Astrocyte of the cerebellum (primary cell): ENCODE measurements around the gene COL4A2.
A peak's percentile ranks its signal among the peaks of the same experiment; 100 is the strongest.

Experiments used
- DNase-seq: peaks from one replicate; pipeline ENCODE4 v3.0.0-alpha.2; 2011; ENCODE audit warnings: low read depth
- H3K4me3 ChIP-seq: 2 replicates; pipeline ENCODE4 v1.5.1; 2011; ENCODE audit warnings: mild to moderate bottlenecking, low read depth, low read length, moderate library complexity
- CTCF ChIP-seq: IDR thresholded peaks from 2 replicates; pipeline ENCODE4 v1.5.1; 2012; ENCODE audit warnings: low read length, low read depth, moderate library complexity, mild to moderate bottlenecking; ENCODE audit errors: missing control alignments
- in situ Hi-C: cut with HindIII; loops from 2 replicates; pipeline ENCODE4 v1.10.0; 2017; ENCODE audit warnings: low sequenced_read_pairs

The COL4A2 gene

DNA sequence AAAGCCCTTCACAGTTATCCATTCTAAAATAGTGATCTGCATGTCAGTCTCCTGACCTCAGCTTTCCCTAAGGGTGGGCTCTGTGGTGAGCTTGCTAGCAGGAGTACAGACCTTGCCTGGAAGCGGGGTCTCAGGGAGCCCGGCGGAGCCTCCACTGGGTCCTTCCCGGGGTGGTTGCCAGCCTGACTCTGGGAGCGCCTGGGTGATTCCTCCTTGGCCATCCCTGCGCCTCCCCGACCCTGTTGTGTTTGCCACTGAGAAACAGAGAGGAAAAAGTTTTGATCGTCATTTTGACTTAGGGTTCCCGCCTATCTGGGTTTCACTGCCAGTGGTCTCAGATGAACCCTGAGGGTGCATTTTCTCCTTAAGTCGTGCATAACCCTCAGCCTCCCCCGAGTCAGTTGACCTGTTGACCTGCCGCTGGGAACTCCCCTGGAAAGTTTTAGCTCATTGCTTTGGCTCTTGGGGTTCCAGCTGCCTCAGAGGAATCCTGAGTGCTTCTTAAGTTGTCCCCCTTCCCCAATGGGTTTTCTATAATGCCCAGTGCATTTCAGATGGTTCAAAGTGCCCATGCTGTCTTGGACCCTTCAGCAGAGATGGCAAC, 136.6 kb downstream of the COL4A2 start:
- H3K4me3 ChIP-seq: no peak overlapping the region
- DNase-seq: no peak
- no peak for TF ChIP-seq CTCF
- in situ Hi-C loops: no loop called here

- TF ChIP-seq CTCF: peak; percentile 46
- in situ Hi-C loops: no loop called here
- no peak overlapping the region for H3K4me3 ChIP-seq
- no peak for DNase-seq
Observed at GRCh38 chr13:110444226-110444653, 137.2 kb downstream of the COL4A2 start.

GRCh38 chr13:110445183-110445582, 138.1 kb downstream of the COL4A2 start:
- in situ Hi-C loops: no loop called here
- DNase-seq: no peak
- H3K4me3 ChIP-seq: no peak overlapping the region
- TF ChIP-seq CTCF: no peak

DNA sequence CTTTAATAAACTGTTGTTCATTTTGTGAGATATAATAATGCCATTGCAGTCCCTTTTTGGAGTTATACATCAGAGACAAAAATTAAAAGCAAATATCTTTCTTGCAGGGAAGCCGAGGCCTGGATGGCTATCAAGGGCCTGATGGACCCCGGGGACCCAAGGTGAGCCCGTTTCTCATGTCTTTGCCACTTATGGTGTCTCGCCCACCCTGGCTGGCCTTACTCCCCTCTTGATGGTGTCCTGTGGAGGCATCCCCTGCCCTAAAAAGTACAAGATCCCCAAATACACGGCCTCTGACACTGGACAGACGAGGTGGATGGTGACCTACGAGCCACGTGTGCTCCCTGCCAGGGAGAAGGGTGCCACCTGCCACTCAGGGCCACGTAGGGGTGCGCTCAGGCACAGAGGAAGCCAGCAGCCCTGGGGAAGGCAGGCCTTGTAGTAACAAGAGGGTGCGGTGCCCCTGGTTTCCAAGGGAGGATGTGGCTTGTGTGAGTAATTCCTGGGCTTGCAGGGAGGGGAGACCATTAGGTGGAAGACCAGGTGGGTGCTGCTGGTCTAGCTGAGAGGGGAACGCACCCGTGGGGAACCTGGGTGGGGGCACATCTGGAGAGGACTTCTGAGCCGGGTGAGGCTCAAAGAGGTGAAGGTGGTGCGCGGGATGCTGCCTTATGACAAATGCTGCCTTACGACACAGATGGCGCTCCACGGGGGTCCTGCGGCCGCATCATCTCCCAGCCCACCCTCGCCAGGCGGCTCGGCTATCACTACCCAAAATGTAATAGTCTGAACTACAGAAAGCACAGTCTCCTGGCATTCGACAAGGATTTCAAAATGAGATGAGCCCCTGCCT, 138.9 kb downstream of the COL4A2 start:
- H3K4me3 ChIP-seq: no peak overlapping the region
- no peak for DNase-seq
- no peak for TF ChIP-seq CTCF
- in situ Hi-C loops: no loop called here

- TF ChIP-seq CTCF: no peak
- no peak for DNase-seq
- in situ Hi-C loops: no loop called here
- no peak overlapping the region for H3K4me3 ChIP-seq
Observed at GRCh38 chr13:110446575-110446890, 139.4 kb downstream of the COL4A2 start.

DNA sequence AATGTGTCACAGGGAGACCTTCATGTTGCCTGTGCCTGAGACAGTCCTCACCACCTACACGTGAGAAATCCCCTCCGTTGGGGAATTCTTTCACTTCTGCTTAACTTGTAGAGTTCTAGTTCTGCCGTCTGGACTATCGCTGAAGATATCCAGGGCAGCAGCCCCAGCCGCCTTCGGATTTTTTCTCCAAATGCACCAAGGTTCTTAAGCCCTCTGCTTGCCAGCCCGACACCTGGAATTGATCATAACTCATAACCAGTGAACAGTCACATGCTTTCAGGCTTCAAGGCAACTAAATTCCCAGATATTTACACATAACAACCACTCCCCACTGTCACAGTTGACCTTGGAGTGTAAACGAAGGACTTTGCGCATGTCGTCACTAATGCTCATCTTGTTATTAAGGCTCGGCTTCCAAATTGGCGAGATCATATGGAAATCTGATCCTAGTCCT, 140.0 kb downstream of the COL4A2 start:
- no peak overlapping the region for H3K4me3 ChIP-seq
- in situ Hi-C loops: no loop called here
- DNase-seq: no peak

More for the DNA sequence above, 140.0 kb downstream of the COL4A2 start:
- TF ChIP-seq CTCF: no peak
